Fibroblast of pulmonary artery (primary cell): Measurements from ENCODE around the gene AADACL2.
"Not testable (repeated sequence)": the region's sequence is repeated elsewhere in the genome, so short reads cannot be mapped to it uniquely, and the experiment has no call there.

Experiments used
- DNase-seq: peaks from one replicate; pipeline ENCODE4 v3.0.0-alpha.2; 2010; ENCODE audit warnings: low read depth
- H3K4me3 ChIP-seq: replicated peaks from 2 replicates; pipeline ENCODE4 v1.5.1; 2011; ENCODE audit warnings: low read depth, mild to moderate bottlenecking, control low read depth, low read length, moderate library complexity
- CTCF ChIP-seq: IDR thresholded peaks from 2 replicates; pipeline ENCODE4 v1.5.1; 2011; ENCODE audit warnings: mild to moderate bottlenecking, control low read depth, low read length, inconsistent platforms; ENCODE audit errors: missing control alignments

AADACL2 gene

GRCh38 chr3:151777880-151778279 lies 44.2 kb downstream of the AADACL2 start:
- no peak for TF ChIP-seq CTCF
- no peak overlapping the region for H3K4me3 ChIP-seq
- DNase-seq = no peak

GRCh38 chr3:151787626-151788025 lies 53.9 kb downstream of the AADACL2 start:
- no peak for TF ChIP-seq CTCF
- peak; percentile 46 for DNase-seq
- H3K4me3 ChIP-seq = no peak overlapping the region

GRCh38 chr3:151788401-151788800 lies 54.7 kb downstream of the AADACL2 start:
- TF ChIP-seq CTCF = no peak
- DNase-seq = no peak
- H3K4me3 ChIP-seq = no peak overlapping the region

- TF ChIP-seq CTCF = no peak
- no peak overlapping the region for H3K4me3 ChIP-seq
- DNase-seq = no peak
Measured at GRCh38 chr3:151789853-151790463, 56.2 kb downstream of the AADACL2 start.

- DNase-seq = not testable (repeated sequence)
Measured at GRCh38 chr3:151790763-151791162, 57.0 kb downstream of the AADACL2 start.

GRCh38 chr3:151792411-151792810 lies 58.7 kb downstream of the AADACL2 start:
- no peak for TF ChIP-seq CTCF

More at GRCh38 chr3:151790763-151791162, 57.0 kb downstream of the AADACL2 start:
- H3K4me3 ChIP-seq = not testable (repeated sequence)

GRCh38 chr3:151793636-151794035 lies 59.9 kb downstream of the AADACL2 start:
- H3K4me3 ChIP-seq = no peak overlapping the region
- TF ChIP-seq CTCF = no peak
- DNase-seq = no peak

More at GRCh38 chr3:151792411-151792810, 58.7 kb downstream of the AADACL2 start:
- DNase-seq = no peak
- H3K4me3 ChIP-seq = no peak overlapping the region

GRCh38 chr3:151794080-151794479 lies 60.4 kb downstream of the AADACL2 start:
- H3K4me3 ChIP-seq = no peak overlapping the region
- no peak for TF ChIP-seq CTCF
- DNase-seq = no peak
